Measurements from ENCODE around the gene GALNT1. TPM values are rescaled to one million over a fixed set of nuclear protein-coding genes. Genes with fewer than 3 reads are reported as not detected.

GALNT1 gene
- polyA plus RNA-seq, 1 donor (not counting 4 experiments of a cell fraction or from before 2014, with no cell fraction given): 69.4 TPM

- no peaks in the 10 kb centered on the region for H3K27me3 ChIP-seq (ENCODE audit: control insufficient read depth, extremely low read depth, insufficient read depth, low read length)
- DNase-seq (ENCODE audit: low read depth, low spot score) (no peak), FAIRE-seq (no peak)
- dilution Hi-C loops (cut with MboI; ENCODE audit: extremely low pct_ligation_motif_present, low sequenced_read_pairs): no loop called here
- no peak overlapping the region for H3K9ac ChIP-seq (ENCODE audit: control insufficient read depth, extremely low read depth, insufficient read depth, low read length)
- H2AFZ ChIP-seq (ENCODE audit: control insufficient read depth, low read length): no peak overlapping the region
- H3K36me3 ChIP-seq (ENCODE audit: control insufficient read depth in 2 of 2, extremely low read depth in 1 of 2, insufficient read depth in 2 of 2, low read length in 2 of 2): peaks cover 0 to 5% of the 10 kb centered on the region in 2 experiments
- H3K9me3 ChIP-seq (ENCODE audit: control insufficient read depth, low read depth, low read length): no peaks in the 10 kb centered on the region
- no peak overlapping the region for H3K27ac ChIP-seq (ENCODE audit: control insufficient read depth, insufficient read depth, low read length)
- H3K4me2 ChIP-seq (ENCODE audit: control insufficient read depth, extremely low read depth, insufficient read depth, low read depth, low read length): no peak overlapping the region
- H3K4me3 ChIP-seq (ENCODE audit: control insufficient read depth in 2 of 3, extremely low read depth in 1 of 3, insufficient read depth in 2 of 3, low read depth in 1 of 3, low read length in 3 of 3): no peak overlapping the region
- no peaks in the 10 kb centered on the region for H3K9me1 ChIP-seq (ENCODE audit: control insufficient read depth, extremely low read depth, insufficient read depth, low read length)
- H4K20me1 ChIP-seq (ENCODE audit: control insufficient read depth, extremely low read depth, insufficient read depth, low read length): no peaks in the 10 kb centered on the region
- no peaks in the 10 kb centered on the region for H3K79me2 ChIP-seq (ENCODE audit: control insufficient read depth, insufficient read depth, low read length)
- H3K4me1 ChIP-seq (ENCODE audit: control insufficient read depth, extremely low read depth, insufficient read depth, low read length): no peaks in the 10 kb centered on the region
- no peak for TF ChIP-seq CTCF (optimal IDR thresholded peaks at IDR 0.05 in 1 of 3, IDR thresholded peaks at IDR 0.05 in 1 of 3, conservative IDR thresholded peaks at IDR 0.05 in 1 of 3; ENCODE audit: extremely low read depth in 1 of 3, insufficient read depth in 2 of 3, low read length in 3 of 3)
- TF ChIP-seq EZH2 (IDR thresholded peaks at IDR 0.05; ENCODE audit: low read length): no peak
These were observed 129.0 kb downstream of the GALNT1 start for GRCh38 chr18:35710581-35710980.

- no peaks in the 10 kb centered on the region for H3K36me3 ChIP-seq (ENCODE audit: control insufficient read depth in 2 of 2, extremely low read depth in 1 of 2, insufficient read depth in 2 of 2, low read length in 2 of 2)
These were observed 129.7 kb downstream of the GALNT1 start for GRCh38 chr18:35711227-35711626.

More at GRCh38 chr18:35711227-35711626, 129.7 kb downstream of the GALNT1 start:
- H3K4me2 ChIP-seq (ENCODE audit: control insufficient read depth, extremely low read depth, insufficient read depth, low read depth, low read length): no peak overlapping the region
- H3K27ac ChIP-seq (ENCODE audit: control insufficient read depth, insufficient read depth, low read length): no peak overlapping the region
- H2AFZ ChIP-seq (ENCODE audit: control insufficient read depth, low read length): no peak overlapping the region
- H3K9me3 ChIP-seq (ENCODE audit: control insufficient read depth, low read depth, low read length): no peaks in the 10 kb centered on the region
- dilution Hi-C loops (cut with MboI; ENCODE audit: extremely low pct_ligation_motif_present, low sequenced_read_pairs): no loop called here
- no peaks in the 10 kb centered on the region for H3K9me1 ChIP-seq (ENCODE audit: control insufficient read depth, extremely low read depth, insufficient read depth, low read length)
- H4K20me1 ChIP-seq (ENCODE audit: control insufficient read depth, extremely low read depth, insufficient read depth, low read length): no peaks in the 10 kb centered on the region
- no peak for FAIRE-seq
- DNase-seq (ENCODE audit: low read depth, low spot score): no peak
- no peak overlapping the region for H3K9ac ChIP-seq (ENCODE audit: control insufficient read depth, extremely low read depth, insufficient read depth, low read length)
- no peaks in the 10 kb centered on the region for H3K4me1 ChIP-seq (ENCODE audit: control insufficient read depth, extremely low read depth, insufficient read depth, low read length)
- no peak overlapping the region for H3K4me3 ChIP-seq (ENCODE audit: control insufficient read depth in 2 of 3, extremely low read depth in 1 of 3, insufficient read depth in 2 of 3, low read depth in 1 of 3, low read length in 3 of 3)
- no peaks in the 10 kb centered on the region for H3K79me2 ChIP-seq (ENCODE audit: control insufficient read depth, insufficient read depth, low read length)
- no peaks in the 10 kb centered on the region for H3K27me3 ChIP-seq (ENCODE audit: control insufficient read depth, extremely low read depth, insufficient read depth, low read length)
- no peak for TF ChIP-seq EZH2 (IDR thresholded peaks at IDR 0.05; ENCODE audit: low read length)
- no peak for TF ChIP-seq CTCF (optimal IDR thresholded peaks at IDR 0.05 in 1 of 3, IDR thresholded peaks at IDR 0.05 in 1 of 3, conservative IDR thresholded peaks at IDR 0.05 in 1 of 3; ENCODE audit: extremely low read depth in 1 of 3, insufficient read depth in 2 of 3, low read length in 3 of 3)

Measured in keratinocyte (primary cell).